AG09319 (cell line): Measurements from ENCODE around the gene DNAH12.

ENCODE experiments used
- DNase-seq: peaks from one replicate; pipeline ENCODE4 v3.0.0-alpha.2; 2010; ENCODE audit warnings: low read depth; ENCODE audit errors: extremely low read depth
- TF ChIP-seq, protein P1 (sequence below): IDR thresholded peaks from 2 replicates; pipeline ENCODE4 v1.5.1; 2011; ENCODE audit warnings: low read depth, mild to moderate bottlenecking, inconsistent platforms, low read length, moderate library complexity

DNAH12 gene, protein sequence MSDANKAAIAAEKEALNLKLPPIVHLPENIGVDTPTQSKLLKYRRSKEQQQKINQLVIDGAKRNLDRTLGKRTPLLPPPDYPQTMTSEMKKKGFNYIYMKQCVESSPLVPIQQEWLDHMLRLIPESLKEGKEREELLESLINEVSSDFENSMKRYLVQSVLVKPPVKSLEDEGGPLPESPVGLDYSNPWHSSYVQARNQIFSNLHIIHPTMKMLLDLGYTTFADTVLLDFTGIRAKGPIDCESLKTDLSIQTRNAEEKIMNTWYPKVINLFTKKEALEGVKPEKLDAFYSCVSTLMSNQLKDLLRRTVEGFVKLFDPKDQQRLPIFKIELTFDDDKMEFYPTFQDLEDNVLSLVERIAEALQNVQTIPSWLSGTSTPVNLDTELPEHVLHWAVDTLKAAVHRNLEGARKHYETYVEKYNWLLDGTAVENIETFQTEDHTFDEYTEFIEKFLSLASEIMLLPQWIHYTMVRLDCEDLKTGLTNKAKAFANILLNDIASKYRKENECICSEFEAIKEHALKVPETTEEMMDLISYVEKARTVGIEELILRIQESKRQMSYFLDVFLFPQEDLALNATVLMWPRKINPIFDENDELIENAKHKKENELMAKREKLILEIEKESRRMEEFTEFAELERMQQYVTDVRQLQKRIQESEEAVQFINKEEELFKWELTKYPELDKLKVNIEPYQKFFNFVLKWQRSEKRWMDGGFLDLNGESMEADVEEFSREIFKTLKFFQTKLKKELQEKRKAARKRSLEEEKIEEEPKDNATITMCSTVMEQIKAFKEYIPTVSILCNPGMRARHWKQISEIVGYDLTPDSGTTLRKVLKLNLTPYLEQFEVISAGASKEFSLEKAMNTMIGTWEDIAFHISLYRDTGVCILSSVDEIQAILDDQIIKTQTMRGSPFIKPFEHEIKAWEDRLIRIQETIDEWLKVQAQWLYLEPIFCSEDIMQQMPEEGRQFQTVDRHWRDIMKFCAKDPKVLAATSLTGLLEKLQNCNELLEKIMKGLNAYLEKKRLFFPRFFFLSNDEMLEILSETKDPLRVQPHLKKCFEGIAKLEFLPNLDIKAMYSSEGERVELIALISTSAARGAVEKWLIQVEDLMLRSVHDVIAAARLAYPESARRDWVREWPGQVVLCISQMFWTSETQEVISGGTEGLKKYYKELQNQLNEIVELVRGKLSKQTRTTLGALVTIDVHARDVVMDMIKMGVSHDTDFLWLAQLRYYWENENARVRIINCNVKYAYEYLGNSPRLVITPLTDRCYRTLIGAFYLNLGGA (N-terminal part only)

DNA sequence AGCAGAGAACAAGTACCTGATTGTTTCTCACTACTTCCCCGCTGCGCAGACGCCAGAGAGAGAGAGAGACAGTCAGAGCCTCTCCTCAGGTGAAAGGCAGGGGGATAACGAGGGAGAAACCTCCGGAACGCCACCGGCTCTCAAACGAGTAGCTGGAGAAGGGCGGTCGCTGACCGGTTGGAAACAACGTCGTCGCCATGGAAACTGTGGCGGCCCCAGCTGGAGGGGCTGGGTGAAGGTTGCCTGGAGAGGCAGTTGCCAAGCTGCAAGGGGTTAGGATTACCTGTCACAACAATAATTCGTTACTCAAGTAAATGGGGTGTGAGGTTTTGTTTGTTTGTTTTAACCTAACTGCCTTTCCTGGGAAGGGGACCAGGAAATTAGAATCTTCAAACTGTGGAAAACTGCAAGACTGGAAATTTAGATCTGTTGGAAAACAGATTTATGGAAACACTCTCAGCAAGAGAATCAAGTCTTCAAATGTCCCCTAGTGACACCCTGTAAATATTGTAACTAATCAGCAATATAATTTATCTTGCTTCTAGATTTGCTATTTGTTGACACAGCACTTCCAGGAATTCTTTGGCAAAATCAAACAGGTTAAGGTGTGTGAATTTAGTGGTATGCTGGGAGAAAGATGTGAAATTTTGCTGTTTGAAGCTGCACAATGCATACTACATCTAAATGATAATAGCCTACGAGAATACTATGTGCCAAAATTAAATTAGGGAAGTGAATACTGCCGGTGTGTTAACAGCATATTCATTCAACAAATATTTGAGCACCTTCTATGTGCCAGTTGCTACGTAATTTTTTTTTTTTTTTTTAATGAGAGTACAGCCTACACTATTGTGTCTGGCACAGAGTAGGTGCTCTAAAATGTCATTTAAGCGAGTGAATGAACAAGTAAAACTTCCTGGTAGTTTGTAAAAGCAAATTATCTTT, at the start of gene DNAH12:
Gene DNAH12, minus strand, starts transcription at position 164 of the 945 bp plus-strand sequence. CDS start 1,474 bp downstream, outside the sequence.
- TF ChIP-seq, protein P1, sequence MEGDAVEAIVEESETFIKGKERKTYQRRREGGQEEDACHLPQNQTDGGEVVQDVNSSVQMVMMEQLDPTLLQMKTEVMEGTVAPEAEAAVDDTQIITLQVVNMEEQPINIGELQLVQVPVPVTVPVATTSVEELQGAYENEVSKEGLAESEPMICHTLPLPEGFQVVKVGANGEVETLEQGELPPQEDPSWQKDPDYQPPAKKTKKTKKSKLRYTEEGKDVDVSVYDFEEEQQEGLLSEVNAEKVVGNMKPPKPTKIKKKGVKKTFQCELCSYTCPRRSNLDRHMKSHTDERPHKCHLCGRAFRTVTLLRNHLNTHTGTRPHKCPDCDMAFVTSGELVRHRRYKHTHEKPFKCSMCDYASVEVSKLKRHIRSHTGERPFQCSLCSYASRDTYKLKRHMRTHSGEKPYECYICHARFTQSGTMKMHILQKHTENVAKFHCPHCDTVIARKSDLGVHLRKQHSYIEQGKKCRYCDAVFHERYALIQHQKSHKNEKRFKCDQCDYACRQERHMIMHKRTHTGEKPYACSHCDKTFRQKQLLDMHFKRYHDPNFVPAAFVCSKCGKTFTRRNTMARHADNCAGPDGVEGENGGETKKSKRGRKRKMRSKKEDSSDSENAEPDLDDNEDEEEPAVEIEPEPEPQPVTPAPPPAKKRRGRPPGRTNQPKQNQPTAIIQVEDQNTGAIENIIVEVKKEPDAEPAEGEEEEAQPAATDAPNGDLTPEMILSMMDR, result no peak
- DNase-seq, result no peak

DNA sequence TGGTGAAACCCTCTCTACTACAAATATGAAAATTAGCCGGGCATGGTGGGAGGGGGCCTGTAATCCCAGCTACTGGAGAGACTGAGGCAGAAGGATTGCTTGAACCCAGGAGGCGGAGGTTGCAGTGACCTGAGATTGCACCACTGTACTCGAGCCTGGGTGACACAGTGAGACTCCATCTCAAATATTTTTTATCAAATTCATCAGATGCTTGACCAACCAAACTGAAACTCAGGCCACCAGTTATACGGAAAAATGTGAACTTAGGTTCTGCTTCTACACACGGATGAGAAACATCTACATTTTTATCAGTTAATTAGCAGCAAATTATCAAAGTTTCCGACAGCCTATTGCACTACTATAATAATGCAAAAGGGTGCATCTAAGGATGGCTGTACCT, 48.2 kb upstream of the DNAH12 start:
- DNase-seq, result no peak
- TF ChIP-seq, protein P1, result no peak

DNA sequence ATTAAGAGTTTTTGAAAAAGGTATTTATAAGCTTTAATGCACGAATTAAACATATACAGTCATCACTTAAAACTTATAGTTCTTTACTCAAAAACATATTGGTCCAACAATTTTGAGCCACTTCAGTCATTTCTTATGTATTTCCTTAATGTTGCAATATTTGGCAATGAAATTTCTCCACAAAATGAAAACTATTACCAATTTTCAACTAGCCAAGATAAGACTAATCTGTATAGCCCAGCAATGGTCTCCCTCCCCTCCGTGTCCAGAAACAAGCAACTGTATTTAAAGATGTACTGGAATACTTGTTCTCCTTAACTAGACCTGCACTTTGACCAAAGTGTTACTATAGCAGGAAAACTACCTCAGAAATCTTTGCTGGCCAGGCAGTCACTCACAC, 43.8 kb upstream of the DNAH12 start:
- DNase-seq, result no peak
- TF ChIP-seq, protein P1, result no peak

DNA sequence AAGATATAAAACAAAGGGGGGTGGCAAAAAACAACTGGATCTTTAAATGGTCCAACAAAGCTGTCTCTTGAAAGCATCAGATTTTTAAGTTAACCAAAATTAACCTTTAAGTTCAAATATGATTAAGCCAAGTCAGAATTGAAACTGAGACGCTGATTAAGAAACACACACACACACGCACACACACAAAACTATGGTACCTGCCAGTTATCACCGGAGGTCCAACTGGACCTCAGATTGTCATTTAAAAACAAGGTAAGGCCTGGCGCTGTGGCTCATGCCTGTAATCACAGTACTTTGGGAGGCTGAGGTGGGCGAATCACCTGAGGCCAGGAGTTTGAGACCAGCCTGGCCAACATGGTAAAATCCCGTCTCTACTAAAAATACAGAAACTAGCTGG, 42.6 kb upstream of the DNAH12 start:
- TF ChIP-seq, protein P1, result no peak
- no peak for DNase-seq

DNA sequence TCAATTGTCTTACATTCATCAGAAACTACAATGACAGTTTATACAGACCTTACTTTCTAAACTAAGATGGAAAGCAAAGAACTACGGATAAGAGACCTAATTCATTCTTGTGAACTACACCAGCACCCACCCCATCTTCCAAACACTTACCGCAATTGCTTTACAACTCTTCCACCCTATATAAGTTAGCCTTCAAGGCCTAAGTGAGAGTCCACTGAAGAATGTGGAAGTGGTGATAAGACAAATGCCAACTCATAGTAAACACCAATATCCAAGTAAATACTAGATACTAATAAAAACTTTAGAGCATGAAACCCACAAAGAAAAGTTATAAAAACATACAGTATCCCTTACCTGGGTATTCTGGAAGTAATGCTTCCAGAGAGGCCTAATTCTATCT, 39.4 kb upstream of the DNAH12 start:
- no peak for DNase-seq
- TF ChIP-seq, protein P1, result no peak

DNA sequence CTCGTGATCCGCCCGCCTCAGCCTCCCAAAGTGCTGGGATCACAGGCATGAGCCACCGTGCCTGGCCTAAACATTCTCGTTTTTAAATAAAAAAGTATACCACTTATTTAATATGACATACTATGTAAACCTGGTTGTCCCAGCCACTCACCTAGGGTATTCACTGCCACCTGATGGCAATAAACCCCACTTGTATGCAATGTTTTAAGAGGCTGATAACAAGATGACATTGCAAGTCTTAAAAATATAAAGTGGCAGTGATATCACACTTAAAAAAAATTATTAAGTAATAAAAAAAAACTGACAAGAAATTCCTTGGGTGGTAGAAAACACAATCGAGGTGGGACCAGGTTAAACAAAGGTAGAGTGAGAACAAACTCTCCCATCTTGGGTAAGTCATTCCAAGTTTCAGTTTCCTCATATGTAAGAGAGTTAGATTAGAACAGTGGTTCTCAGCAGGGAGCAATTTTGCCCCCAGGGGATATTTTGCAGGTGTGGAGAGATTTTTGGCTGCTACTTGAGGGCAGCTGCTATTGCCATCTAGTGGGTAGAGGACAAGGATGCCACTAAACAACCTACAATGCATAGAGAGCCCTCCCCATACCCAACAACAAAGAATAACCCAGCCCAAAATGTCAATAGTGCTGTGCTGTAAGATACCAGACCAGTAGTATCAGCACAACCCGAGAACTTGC, 38.5 kb upstream of the DNAH12 start:
- DNase-seq, result no peak

More for the DNA sequence above, 38.5 kb upstream of the DNAH12 start:
- TF ChIP-seq, protein P1, result no peak; the same call in 1 of the 2 replicates
